HL-60 (cell line): Measurements from ENCODE around the gene KHDC4.

Source experiments
- CTCF ChIP-seq: IDR thresholded peaks from one replicate; pipeline ENCODE4 v1.5.1; 2011; ENCODE audit warnings: low read length, control low read depth, inconsistent platforms; ENCODE audit not compliant: insufficient read depth
- GABPA ChIP-seq: IDR thresholded peaks from 2 replicates; pipeline ENCODE4 v1.6.1; 2012; ENCODE audit warnings: low read depth
- POLR2AphosphoS5 ChIP-seq: IDR thresholded peaks from 2 replicates; pipeline ENCODE4 v1.6.1; 2012; ENCODE audit warnings: low read depth
- TF ChIP-seq, protein P1 (sequence below): IDR thresholded peaks from 2 replicates; pipeline ENCODE4 v1.6.1; 2012; ENCODE audit warnings: low read depth; ENCODE audit not compliant: insufficient replicate concordance

DNA sequence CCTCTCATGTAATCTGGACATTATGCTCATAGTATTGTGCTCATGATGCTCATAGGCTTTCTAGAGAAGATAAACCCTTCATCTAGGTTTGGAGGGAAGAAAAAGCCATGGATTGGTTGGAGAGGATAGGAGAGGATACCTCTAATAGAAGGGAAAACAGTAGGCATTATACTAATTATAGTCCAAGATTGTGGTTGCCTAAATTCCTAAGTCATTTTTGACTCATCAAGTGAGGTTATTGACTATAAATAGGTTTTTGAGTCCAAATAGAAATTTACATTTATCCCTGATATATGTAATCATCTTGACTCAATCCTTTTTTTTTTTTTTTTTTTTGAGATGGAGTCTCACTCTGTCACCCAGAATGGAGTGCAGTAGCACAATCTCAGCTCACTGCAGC, 69.8 kb downstream of the KHDC4 start:
- no peak for TF ChIP-seq CTCF
- no peak for TF ChIP-seq POLR2AphosphoS5
- no peak for TF ChIP-seq GABPA
- TF ChIP-seq, protein P1, sequence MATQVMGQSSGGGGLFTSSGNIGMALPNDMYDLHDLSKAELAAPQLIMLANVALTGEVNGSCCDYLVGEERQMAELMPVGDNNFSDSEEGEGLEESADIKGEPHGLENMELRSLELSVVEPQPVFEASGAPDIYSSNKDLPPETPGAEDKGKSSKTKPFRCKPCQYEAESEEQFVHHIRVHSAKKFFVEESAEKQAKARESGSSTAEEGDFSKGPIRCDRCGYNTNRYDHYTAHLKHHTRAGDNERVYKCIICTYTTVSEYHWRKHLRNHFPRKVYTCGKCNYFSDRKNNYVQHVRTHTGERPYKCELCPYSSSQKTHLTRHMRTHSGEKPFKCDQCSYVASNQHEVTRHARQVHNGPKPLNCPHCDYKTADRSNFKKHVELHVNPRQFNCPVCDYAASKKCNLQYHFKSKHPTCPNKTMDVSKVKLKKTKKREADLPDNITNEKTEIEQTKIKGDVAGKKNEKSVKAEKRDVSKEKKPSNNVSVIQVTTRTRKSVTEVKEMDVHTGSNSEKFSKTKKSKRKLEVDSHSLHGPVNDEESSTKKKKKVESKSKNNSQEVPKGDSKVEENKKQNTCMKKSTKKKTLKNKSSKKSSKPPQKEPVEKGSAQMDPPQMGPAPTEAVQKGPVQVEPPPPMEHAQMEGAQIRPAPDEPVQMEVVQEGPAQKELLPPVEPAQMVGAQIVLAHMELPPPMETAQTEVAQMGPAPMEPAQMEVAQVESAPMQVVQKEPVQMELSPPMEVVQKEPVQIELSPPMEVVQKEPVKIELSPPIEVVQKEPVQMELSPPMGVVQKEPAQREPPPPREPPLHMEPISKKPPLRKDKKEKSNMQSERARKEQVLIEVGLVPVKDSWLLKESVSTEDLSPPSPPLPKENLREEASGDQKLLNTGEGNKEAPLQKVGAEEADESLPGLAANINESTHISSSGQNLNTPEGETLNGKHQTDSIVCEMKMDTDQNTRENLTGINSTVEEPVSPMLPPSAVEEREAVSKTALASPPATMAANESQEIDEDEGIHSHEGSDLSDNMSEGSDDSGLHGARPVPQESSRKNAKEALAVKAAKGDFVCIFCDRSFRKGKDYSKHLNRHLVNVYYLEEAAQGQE = no peak
